HG02870 (cell line): ENCODE results near the gene SHISA5.
"Not testable (repeated sequence)": the region's sequence is repeated elsewhere in the genome, so short reads cannot be mapped to it uniquely, and the experiment has no call there.

Experiments used
- ATAC-seq: cut with Tn5 transposase; IDR thresholded peaks from one replicate; pipeline ENCODE4 v1.9.1; 2021; ENCODE audit warnings: mild to moderate bottlenecking, moderate library complexity; ENCODE audit not compliant: unreplicated experiment

Gene SHISA5

GRCh38 chr3:48478626-48479555 lies 25.1 kb downstream of the SHISA5 start:
- ATAC-seq = no peak

DNA sequence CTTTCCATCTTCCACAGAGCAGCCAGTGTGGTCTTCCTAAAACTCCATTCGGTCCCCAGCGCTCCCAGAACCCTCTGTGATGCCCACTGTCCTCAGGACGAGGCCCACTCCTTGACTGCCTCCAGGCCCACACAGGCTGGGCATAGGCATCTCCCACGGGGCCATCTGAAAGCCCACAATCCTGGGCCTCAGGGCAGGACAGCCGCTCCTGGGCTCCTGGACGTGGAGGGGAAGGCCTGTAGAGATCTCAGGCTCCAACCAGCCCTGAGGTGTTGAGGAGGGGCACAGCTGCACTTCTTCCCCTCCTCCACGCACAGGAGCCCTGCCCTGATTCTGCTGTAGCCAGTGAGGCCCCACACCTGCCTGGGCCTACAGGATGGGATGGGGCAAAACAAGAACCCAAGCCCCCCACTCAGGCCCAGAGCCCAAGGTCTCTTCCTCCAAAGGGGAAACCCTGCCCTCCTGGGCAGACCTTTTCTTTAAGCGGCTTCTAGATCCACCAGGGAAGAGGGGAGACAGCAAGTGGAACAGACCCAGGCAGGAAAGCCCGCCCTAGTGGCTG lies 25.9 kb downstream of the SHISA5 start:
- no peak for ATAC-seq

GRCh38 chr3:48476426-48477053 lies 27.4 kb downstream of the SHISA5 start:
- ATAC-seq = no peak

GRCh38 chr3:48475188-48475587 lies 28.8 kb downstream of the SHISA5 start:
- no peak for ATAC-seq

DNA sequence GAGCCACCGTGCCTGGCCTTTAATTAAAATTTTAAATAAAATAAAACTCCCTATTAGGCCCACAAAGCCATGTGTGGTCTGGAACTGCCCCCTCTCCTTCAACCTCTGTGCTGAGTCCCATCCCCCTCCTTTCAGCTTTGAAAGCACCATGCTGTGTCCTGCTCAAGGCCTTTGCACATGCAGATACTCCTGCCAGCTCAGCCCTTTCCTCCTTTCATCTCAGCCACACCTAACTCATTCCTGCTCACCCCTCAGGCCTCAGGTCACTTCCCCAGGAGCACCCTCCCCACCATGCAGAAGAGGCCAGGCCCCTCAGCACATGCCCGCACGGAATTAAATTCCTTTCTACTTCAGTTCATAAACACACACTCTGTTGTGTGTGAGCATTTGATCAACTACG lies 29.4 kb downstream of the SHISA5 start:
- no peak for ATAC-seq

GRCh38 chr3:48474031-48474430 lies 29.9 kb downstream of the SHISA5 start:
- ATAC-seq = not testable (repeated sequence)

DNA sequence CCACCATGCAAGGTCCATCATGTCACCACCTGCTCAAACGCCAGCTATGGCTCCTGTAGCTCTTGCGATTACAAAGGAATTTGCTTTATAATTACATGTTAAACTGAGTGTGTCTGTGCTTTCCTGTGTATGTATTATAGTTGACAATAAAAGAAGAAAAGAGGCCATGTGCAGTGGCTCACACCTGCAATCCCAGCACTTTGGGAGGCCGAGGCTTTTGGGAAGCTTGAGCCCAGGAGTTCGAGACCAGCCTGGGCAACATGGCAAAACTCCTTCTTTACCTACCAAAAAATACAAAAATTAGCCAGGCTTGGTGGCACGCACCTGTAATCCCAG lies 30.4 kb downstream of the SHISA5 start:
- no peak for ATAC-seq

DNA sequence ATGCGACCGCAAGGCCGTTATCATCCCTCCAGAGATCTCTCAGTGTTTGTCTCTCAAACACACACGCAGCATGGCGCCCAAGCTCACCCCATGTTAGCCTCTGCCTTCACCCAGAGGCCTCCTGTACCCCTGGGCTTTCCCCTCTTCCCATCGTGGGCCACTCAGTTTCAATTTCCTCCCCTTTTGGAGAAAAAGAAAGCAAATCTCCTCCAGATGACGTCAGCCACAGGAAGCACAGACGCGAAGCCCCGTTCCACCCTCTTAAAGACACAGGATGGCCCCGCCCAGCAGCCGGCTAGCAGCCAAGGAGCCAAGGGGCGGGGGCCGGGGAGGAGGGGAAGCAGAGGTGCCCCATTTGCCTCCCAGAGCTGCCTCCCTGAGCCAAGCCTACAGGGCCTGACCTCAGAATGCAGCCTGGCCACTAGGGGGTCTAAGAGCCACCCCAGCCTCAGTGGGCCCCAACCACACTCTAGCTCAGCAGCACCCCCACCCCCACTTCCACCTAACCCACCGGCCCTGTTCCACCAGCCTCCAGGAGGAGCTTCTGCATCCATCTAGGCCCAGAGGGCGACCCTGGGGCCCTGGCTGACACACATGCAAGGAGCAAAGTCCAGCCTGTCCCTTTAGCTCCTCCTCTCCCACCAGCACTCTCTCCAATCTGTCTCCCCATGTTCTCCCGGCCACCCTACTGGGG lies 30.9 kb downstream of the SHISA5 start:
- ATAC-seq = peak; percentile 67

DNA sequence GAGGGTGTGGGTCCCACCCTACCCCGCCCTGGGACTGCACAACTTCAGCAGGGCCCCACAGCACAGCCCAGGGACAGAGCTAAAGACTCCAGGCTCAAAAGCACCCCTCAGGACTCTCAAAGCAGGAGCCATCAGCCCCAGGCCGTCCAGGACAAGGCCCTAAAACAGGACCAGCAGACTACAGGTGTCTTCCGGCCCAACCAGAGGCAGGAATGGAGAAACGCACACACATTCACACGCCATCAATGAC lies 31.4 kb downstream of the SHISA5 start:
- ATAC-seq = peak; percentile 4

- no peak for ATAC-seq
Measured at GRCh38 chr3:48470286-48470685, 33.7 kb downstream of the SHISA5 start.

- no peak for ATAC-seq
Measured at GRCh38 chr3:48469046-48469915, 34.7 kb downstream of the SHISA5 start.

DNA sequence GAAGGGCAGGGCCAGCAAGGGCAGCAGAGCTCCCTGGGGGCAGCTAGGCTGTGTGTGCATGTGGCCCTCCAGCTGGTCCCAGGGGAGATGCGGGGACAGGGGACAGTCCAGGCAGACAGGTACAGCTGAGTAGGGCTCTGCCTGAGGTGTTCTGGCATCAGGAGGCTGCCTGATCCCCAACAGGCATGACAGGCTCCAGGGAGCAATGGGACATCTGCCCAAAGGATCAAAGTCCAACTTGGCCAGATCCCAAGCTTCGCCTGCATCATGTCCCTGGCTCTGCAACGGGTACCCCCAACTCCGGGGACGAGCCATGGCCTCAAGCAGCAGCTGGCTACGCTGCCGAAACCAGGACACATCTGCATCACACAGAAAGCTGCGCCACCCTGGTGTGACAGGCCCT lies 35.6 kb downstream of the SHISA5 start:
- ATAC-seq = no peak

DNA sequence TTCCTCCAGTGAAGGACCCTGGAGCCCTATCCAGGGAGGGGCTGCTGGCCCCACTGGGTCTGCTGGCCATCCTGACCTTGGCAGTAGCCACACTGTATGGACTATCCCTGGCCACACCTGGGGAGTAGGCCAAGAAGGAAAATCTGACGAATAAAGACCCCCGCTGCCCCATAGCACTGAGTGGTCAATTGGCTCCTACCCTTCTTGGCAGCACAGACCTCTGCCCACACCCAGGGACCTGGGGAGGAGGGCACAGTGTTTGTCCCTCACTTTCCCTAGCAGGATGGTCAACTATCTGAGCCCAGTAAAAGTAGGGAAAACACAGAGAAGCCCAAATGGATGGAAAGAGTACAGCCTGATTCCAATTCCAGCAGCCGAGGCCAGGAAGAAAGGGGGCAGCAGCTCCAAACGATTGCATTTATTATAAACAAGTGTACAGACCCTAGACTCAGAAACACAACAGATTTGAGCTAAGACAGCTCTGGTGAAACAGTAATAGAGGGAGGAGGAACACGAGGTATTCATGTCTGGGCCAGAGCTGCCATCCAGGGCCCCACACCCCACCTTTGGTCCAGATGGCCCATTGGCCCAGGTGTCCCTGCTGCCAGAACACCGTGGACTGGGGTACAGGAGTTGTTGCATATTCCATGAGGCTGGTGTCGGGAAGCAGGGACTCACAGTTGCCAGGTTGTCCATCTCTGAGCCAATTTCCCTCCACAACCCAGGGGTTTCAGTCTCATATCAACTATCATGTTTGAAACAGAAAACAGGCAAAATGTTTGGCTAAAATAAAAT lies 36.3 kb downstream of the SHISA5 start:
- ATAC-seq = no peak

GRCh38 chr3:48467110-48467454 lies 36.9 kb downstream of the SHISA5 start:
- no peak for ATAC-seq

DNA sequence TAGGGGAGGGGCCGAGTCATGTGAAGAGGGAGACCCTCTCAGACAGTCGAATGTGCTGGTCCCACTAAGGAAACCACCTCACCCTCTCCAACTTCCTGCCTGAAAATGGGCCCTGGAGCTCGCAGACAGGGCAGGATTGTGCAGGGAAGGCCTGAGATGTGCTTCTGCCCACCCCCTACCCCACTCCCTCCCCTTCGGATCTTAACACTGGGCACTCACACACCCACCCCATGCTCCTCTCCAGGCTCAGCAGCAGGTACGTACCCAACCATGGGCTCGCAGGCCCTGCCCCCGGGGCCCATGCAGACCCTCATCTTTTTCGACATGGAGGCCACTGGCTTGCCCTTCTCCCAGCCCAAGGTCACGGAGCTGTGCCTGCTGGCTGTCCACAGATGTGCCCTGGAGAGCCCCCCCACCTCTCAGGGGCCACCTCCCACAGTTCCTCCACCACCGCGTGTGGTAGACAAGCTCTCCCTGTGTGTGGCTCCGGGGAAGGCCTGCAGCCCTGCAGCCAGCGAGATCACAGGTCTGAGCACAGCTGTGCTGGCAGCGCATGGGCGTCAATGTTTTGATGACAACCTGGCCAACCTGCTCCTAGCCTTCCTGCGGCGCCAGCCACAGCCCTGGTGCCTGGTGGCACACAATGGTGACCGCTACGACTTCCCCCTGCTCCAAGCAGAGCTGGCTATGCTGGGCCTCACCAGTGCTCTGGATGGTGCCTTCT lies 37.4 kb downstream of the SHISA5 start:
- ATAC-seq = peak; percentile 18

DNA sequence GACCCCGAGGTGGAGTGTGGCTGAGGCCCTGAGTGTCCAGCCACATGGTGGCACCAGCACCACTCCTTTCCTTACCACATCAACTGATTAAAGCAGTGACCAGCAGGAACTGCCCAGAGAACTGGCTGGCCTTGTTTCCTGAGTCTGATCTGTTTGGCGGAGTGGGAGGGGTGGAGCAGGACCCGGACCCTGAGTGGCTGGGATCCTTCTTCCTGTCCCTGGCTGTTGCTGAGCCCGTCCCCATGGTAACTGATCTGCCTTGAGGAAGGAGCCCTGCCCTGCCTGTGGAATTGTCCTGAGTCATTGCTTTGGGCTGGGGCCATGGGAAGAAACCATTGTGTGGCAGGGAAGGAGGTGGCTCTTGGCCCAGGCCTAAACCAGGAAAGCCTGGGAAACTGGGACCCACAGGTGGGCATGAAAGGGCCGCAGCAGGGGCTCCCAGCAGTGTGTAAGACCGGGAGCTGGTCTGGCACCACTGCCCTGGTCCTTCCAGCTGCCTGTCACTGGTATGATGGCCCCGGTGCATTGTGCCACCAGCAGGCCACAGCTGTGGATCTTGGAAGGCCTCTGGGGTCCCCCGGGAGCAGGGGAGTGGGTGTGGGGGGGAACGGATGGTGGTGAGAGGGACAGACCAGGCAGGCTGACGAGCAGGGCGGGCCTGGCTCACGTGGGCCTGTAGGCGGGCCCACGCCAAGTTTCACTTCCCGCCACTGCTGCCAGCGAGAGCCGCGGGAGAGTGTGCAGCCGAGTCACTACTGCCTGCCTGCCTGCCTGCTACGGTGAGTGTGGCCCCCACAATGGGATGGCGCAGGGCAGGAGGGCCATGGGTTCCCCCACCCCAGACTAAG lies 38.2 kb downstream of the SHISA5 start:
- peak; percentile 81 for ATAC-seq

DNA sequence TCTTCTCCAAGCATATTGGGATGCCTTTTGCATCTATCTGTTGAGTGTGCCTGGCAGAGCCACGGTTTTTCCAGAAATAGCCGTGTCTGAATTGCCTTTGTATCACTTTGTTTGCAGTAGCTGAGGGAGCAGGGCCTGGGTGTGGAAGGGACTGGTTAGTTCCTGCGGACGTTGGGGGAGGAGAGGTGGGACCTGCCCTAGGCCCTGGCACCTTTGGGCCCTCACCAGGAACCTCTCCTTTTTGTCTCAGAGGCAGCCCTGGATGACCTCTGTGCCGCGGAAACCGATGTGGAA lies 38.8 kb downstream of the SHISA5 start:
- ATAC-seq = no peak

- ATAC-seq = no peak
Measured at GRCh38 chr3:48464713-48465221, 39.2 kb downstream of the SHISA5 start.

DNA sequence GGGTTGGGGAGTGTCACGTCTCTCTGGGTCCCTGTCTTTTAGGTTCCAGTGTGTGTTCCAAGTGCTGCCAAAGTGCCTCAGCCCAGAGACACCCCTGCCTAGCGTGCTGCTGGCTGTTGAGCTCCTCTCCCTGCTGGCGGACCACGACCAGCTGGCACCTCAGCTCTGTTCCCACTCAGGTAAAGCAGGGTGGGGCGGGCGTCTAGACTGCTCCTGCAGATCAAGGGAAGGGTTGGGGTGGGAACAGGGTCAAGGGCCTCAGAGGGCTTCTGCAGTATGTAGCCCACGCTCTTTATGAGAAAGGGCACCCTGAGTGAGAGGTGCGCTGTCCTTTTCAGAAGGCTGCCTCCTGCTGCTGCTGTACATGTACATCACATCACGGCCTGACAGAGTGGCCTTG lies 40.3 kb downstream of the SHISA5 start:
- ATAC-seq = no peak
